ENCODE measurements around the gene FBXO7.
"Not testable (repeated sequence)": the region's sequence is repeated elsewhere in the genome, so short reads cannot be mapped to it uniquely, and the experiment has no call there.

FBXO7 gene

DNA sequence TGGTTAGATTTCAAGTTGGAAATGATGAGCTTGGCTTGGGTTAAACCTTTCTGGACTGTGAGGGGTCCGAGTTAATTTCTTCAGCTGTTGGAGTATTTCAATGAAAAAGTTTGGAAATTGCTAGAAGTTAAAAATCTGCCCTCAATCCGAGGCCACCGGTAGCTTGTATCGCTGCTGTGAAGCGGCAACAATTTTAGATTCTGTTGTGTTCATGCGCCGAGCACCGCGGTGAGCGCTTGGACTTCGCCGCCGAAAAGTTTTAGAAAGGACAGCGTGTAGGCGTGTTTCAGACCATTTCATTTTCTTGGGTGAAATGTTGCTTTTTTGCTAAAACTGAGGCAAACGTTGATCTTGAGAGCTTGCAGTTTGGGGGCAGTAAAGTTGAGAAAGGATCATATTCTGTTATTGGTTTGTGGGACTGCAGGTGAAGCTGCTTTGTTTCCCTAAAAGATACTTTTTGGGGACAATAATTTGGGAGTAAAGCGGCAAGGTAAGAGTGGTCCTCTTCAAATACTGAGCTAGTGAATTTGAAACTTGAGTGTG, 928 bp downstream of the FBXO7 start:
- peak overlapping the region; percentile 63 for H3K4me3 ChIP-seq (replicated peaks; ENCODE audit: insufficient read depth, low read length)
- TF ChIP-seq GABPA (IDR thresholded peaks at IDR 0.05; ENCODE audit: low read depth) (no peak), SPI1 (IDR thresholded peaks at IDR 0.05; ENCODE audit: borderline replicate concordance, low read depth) (no peak), POLR2AphosphoS5 (IDR thresholded peaks at IDR 0.05; ENCODE audit: low read depth) (no peak)
- TF ChIP-seq, protein P1, sequence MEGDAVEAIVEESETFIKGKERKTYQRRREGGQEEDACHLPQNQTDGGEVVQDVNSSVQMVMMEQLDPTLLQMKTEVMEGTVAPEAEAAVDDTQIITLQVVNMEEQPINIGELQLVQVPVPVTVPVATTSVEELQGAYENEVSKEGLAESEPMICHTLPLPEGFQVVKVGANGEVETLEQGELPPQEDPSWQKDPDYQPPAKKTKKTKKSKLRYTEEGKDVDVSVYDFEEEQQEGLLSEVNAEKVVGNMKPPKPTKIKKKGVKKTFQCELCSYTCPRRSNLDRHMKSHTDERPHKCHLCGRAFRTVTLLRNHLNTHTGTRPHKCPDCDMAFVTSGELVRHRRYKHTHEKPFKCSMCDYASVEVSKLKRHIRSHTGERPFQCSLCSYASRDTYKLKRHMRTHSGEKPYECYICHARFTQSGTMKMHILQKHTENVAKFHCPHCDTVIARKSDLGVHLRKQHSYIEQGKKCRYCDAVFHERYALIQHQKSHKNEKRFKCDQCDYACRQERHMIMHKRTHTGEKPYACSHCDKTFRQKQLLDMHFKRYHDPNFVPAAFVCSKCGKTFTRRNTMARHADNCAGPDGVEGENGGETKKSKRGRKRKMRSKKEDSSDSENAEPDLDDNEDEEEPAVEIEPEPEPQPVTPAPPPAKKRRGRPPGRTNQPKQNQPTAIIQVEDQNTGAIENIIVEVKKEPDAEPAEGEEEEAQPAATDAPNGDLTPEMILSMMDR (IDR thresholded peaks at IDR 0.05; ENCODE audit: insufficient read depth, low read length) = no peak
- TF ChIP-seq, protein P2, sequence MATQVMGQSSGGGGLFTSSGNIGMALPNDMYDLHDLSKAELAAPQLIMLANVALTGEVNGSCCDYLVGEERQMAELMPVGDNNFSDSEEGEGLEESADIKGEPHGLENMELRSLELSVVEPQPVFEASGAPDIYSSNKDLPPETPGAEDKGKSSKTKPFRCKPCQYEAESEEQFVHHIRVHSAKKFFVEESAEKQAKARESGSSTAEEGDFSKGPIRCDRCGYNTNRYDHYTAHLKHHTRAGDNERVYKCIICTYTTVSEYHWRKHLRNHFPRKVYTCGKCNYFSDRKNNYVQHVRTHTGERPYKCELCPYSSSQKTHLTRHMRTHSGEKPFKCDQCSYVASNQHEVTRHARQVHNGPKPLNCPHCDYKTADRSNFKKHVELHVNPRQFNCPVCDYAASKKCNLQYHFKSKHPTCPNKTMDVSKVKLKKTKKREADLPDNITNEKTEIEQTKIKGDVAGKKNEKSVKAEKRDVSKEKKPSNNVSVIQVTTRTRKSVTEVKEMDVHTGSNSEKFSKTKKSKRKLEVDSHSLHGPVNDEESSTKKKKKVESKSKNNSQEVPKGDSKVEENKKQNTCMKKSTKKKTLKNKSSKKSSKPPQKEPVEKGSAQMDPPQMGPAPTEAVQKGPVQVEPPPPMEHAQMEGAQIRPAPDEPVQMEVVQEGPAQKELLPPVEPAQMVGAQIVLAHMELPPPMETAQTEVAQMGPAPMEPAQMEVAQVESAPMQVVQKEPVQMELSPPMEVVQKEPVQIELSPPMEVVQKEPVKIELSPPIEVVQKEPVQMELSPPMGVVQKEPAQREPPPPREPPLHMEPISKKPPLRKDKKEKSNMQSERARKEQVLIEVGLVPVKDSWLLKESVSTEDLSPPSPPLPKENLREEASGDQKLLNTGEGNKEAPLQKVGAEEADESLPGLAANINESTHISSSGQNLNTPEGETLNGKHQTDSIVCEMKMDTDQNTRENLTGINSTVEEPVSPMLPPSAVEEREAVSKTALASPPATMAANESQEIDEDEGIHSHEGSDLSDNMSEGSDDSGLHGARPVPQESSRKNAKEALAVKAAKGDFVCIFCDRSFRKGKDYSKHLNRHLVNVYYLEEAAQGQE (IDR thresholded peaks at IDR 0.05; ENCODE audit: insufficient replicate concordance, low read depth) = no peak
- peak overlapping the region; percentile 86 for H3K27ac ChIP-seq (replicated peaks)
- H3K27me3 ChIP-seq (ENCODE audit: insufficient read depth, poor library complexity, severe bottlenecking) = no peaks in the 10 kb centered on the region
- peak; percentile 29 to 51 for DNase-seq (ENCODE audit: low read depth in 1 of 2, low spot score in 1 of 2)

DNA sequence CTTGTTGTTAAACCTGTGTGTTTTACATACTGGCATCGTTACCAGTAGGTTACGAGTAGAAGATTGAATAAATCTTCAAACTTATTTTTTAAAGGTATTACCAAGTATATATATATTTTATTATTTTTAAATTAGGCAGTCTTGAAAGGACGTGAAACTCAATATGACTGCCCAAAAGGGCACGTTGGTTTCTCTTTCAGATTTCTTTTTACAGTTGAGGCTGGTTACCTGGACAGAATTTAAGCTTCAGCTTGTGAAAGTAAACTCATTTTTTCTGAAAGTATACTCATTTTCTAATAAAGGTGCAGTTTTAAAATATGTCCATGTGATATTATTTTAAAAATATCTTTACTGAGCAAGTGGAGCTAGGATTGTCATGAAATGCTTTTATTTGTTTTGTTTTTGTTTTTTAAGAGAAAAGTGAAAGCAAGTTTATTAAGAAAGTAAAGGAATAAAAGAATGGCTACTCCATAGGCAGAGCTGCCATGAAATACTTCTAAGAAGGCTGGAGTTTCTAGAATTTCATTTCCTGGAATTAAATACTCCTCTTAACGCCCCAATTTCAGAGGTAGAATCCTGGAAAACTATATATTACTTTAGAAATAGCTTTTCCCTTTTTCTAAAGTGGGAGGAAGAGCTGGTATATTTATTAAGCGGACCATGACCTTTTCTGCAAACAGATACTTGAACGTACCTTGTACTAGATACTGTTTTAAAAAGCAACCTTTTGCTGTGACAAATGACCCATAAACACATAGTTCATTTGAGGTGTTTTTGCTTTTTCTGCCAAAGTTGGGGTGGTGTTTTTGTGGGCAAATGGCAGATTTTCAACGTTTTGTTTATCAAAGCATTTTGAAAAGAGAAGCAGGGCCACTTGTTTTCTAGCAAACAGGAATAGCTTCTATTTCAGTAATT, 1.9 kb downstream of the FBXO7 start:
- TF ChIP-seq GABPA (IDR thresholded peaks at IDR 0.05; ENCODE audit: low read depth) = no peak
- TF ChIP-seq POLR2AphosphoS5 (IDR thresholded peaks at IDR 0.05; ENCODE audit: low read depth) = no peak

DNA sequence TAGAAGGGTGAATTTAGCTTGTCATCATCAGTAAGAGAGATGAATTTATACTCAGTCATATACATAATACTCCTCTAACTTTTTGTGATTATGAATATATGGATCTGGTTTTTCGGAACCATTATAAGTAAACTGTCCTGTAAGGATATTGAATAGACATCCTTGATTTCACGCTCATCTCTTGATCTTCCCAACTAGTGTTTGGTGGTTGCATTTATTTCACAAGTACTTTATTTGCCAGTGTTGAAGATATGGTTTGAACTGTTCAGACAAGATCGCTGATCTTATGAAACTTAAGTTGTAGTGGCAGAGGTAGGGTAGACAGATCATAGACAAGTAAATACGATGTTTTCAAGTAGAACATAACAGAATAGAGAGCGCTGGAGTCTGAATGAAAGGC, 3.0 kb downstream of the FBXO7 start:
- Histone ChIP-seq H3K4me3 (replicated peaks; ENCODE audit: insufficient read depth, low read length) (no peak overlapping the region), H3K27me3 (ENCODE audit: insufficient read depth, poor library complexity, severe bottlenecking) (no peaks in the 10 kb centered on the region), H3K27ac (replicated peaks) (no peak overlapping the region)
- TF ChIP-seq, protein P2 (IDR thresholded peaks at IDR 0.05; ENCODE audit: insufficient replicate concordance, low read depth) = no peak
- TF ChIP-seq, protein P1 (IDR thresholded peaks at IDR 0.05; ENCODE audit: insufficient read depth, low read length) = no peak
- TF ChIP-seq GABPA (IDR thresholded peaks at IDR 0.05; ENCODE audit: low read depth) = no peak
- TF ChIP-seq POLR2AphosphoS5 (IDR thresholded peaks at IDR 0.05; ENCODE audit: low read depth) = no peak
- no peak for TF ChIP-seq SPI1 (IDR thresholded peaks at IDR 0.05; ENCODE audit: borderline replicate concordance, low read depth)
- no peak for DNase-seq (ENCODE audit: low read depth in 1 of 2, low spot score in 1 of 2)

More for the DNA sequence above, 1.9 kb downstream of the FBXO7 start:
- no peak for DNase-seq (ENCODE audit: low read depth in 1 of 2, low spot score in 1 of 2)
- Histone ChIP-seq H3K27me3 (ENCODE audit: insufficient read depth, poor library complexity, severe bottlenecking) (no peaks in the 10 kb centered on the region), H3K27ac (replicated peaks) (no peak overlapping the region), H3K4me3 (replicated peaks; ENCODE audit: insufficient read depth, low read length) (peak overlapping the region; percentile 63)

DNA sequence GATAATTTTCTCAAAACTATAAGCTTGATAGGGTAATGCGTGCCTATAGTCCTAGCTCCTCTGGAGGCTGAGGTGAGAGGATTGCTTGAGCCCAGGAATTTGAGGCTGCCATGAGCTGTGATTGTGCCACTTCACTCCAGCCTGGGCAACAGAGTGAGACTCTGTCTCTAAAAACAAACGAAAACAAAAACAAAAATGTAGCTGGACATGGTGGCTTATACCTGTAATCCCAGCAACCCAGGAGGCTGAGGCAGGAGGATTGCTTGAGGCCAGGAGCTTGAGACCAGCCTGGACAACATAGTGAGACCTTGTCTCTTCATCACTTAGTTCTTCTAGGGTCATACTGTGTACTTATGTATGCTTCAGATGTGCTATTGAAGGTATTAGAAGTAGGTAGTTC, 3.9 kb downstream of the FBXO7 start:
- not testable (repeated sequence) for H3K4me3 ChIP-seq (replicated peaks; ENCODE audit: insufficient read depth, low read length); DNase-seq (ENCODE audit: low read depth in 1 of 2, low spot score in 1 of 2); H3K27ac ChIP-seq (replicated peaks); H3K27me3 ChIP-seq (ENCODE audit: insufficient read depth, poor library complexity, severe bottlenecking)

All from HL-60 (cell line).